VCaP (cell line): ENCODE measurements around the gene VNN1.

Experiments used
- H3K27ac ChIP-seq: fragments of 450-650 bp; 2 replicates; pipeline ENCODE4 v1.5.1; 2017
- CTCF ChIP-seq: fragments of 450-650 bp; conservative IDR thresholded peaks from 2 replicates; pipeline ENCODE4 v1.5.1; 2017; ENCODE audit warnings: mild to moderate bottlenecking, moderate library complexity

Gene VNN1

GRCh38 chr6:132734694-132735236 lies 20.9 kb upstream of the VNN1 start:
- H3K27ac ChIP-seq: peak overlapping the region; percentile 13; the same call in 1 of the 2 replicates
- peak; percentile 47 for TF ChIP-seq CTCF

GRCh38 chr6:132733814-132734213 lies 20.0 kb upstream of the VNN1 start:
- no peak for TF ChIP-seq CTCF
- H3K27ac ChIP-seq: no peak overlapping the region

GRCh38 chr6:132733283-132733682 lies 19.4 kb upstream of the VNN1 start:
- no peak overlapping the region for H3K27ac ChIP-seq
- no peak for TF ChIP-seq CTCF

- TF ChIP-seq CTCF: no peak
- H3K27ac ChIP-seq: no peak overlapping the region
These were observed 17.2 kb upstream of the VNN1 start for GRCh38 chr6:132731086-132731485.

- TF ChIP-seq CTCF: no peak
These were observed 16.7 kb upstream of the VNN1 start for GRCh38 chr6:132730560-132730959.

GRCh38 chr6:132728616-132729015 lies 14.8 kb upstream of the VNN1 start:
- H3K27ac ChIP-seq: no peak overlapping the region
- no peak for TF ChIP-seq CTCF

More at GRCh38 chr6:132730560-132730959, 16.7 kb upstream of the VNN1 start:
- no peak overlapping the region for H3K27ac ChIP-seq

- no peak for TF ChIP-seq CTCF
- H3K27ac ChIP-seq: no peak overlapping the region
These were observed 12.7 kb upstream of the VNN1 start for GRCh38 chr6:132726608-132726975.
